HG03378 (cell line): ENCODE measurements around the gene TCF20.

Source experiments
- ATAC-seq: cut with Tn5 transposase; IDR thresholded peaks from one replicate; pipeline ENCODE4 v1.9.1; 2021; ENCODE audit warnings: mild to moderate bottlenecking, moderate library complexity; ENCODE audit not compliant: unreplicated experiment

Gene TCF20

DNA sequence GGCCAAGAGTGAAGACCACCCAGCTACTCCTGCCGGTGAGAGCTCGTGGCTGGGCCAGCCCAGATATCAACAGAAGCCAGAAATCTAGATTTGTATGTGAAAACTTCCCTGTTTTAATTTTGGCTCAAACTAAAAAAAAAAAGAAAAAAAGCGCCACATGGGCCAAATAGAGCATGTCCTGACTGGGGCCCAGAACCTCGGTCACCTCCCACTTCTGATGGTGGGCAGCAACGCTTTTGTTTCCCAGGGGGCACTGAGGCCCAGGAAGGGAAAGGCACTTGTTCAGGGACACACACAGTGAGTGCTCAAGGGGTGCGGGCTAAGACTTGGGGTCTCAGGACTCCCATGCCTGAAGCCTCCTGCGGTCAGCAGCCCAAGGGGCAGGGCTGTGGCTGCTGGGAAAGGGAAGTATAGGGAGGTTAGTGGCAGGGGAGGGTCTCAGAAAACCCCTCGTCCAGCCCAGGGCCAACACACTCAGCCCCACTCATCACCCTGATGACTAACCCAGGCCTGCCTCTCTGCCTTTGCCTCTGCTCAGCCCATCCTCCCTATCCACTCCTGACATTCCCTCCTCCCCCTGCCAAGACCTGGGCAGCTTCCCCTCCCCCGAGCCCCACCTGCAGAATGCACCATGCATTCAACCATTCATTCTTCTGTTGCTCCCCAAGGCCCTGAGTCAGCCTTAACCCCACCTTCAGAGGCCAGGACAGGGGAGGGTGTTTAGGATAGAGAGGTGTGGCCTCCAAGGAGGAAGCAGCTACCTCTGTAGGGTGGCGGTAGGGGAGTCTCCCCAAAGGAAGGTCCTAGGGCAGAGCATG lies 30.0 kb upstream of the TCF20 start:
- ATAC-seq, result no peak

- no peak for ATAC-seq
These were observed 29.3 kb upstream of the TCF20 start for GRCh38 chr22:42299586-42300258.

GRCh38 chr22:42298746-42299145 lies 28.3 kb upstream of the TCF20 start:
- ATAC-seq, result no peak

GRCh38 chr22:42297778-42298177 lies 27.3 kb upstream of the TCF20 start:
- no peak for ATAC-seq

GRCh38 chr22:42296883-42297282 lies 26.4 kb upstream of the TCF20 start:
- ATAC-seq, result no peak

GRCh38 chr22:42296381-42296853 lies 26.0 kb upstream of the TCF20 start:
- no peak for ATAC-seq

DNA sequence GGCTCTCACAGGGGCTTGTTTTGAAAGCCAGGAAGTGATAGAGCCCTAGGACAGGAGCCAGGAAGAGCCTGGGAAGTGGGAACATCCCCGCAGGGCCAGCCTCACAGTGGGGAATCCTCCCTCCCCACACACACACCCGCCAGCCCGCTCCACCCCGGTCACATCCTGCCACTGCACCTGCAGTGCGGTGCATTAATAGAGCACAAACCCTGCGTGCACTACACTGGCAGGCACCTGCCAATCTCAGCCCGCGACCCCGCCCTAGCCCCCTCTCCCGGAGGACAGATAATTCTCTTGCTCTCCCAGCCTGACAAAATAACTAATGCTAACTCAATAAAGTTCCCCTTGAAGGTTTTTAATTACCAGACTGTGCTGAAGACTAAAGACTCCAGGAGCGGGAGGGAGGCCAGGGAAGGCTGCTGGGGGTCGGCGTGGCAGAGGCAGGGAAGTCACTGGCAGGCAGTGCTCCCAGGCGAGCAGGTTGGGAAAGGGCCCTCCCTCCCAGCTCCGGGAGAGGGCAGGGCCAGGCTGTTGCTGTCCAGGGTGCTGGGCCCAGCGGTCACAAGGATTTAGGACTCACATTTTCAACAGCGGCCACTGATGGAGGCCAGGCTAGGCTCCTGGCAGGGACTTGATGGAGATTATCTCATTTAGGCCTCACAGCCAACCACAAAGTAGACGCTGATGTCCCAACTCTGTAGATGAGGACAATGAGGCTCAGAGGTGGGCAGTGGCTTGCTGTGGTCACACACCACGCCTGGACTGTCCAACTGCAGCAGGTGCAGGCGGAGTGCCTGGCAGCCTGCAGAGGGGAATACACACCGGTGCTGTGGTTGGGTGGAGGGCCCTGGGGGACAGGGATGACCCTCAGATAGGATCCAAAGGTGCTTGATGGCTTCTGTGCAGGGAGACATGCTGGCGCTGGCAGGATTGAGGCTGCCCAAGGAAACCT lies 23.9 kb upstream of the TCF20 start:
- no peak for ATAC-seq

DNA sequence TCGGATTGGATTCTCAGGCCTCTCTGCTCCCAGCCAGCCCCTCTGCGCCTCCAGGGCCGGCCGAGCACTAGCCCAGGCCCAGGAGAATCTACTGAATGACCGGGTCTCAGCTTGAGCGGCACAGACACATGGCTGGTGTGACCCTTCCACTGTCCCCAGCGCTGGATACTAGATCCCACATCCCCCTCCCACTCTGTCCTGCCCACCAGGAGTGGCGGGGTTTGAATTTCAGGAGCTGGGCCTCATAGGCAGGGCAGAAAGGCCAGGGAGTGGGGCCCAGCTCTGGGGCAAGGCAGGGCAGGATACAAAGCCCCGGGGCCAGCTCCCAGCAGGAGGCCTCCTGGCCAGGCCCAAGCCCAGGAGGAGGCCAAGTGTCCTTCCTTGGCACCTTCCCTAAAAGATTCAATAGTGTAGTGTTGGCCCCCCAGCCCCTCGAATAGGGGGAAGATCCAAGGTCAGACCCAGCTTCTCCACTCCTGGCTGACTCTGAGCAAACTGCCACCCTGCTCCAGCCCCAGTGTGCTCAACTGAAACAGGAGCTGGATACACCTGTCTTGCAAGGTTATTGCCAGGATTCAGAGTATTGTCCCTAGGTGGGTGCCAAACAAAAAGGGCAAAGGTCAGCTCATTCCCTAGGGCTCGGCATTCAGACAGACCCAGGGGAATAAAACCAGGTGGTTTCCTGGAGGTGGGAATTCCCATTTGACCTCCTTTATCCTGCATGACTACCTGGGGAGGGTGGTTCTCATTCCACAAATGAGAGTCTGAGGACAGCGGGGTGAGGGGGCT lies 22.5 kb upstream of the TCF20 start:
- no peak for ATAC-seq

- no peak for ATAC-seq
These were observed 20.8 kb upstream of the TCF20 start for GRCh38 chr22:42291287-42291686.

- no peak for ATAC-seq
These were observed 19.5 kb upstream of the TCF20 start for GRCh38 chr22:42289671-42290541.

DNA sequence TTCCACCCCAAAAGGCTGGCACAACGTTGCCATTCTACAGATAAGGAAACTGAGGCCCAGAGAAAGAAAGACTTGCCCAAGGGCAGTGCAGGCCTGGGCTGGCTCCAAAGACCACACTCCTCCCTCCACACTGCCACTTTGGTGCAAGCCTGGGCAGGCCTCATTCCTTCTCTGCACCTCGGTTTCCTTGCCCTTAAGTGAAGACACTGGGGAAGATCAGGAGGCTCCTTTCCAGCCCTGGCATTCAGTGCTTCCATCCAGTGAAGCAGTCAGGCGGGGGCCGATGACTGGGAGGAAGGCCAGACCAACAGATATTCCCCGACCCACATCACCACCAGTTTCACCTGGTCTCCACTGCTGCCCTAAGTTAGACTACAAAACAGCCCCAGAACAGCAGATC lies 18.3 kb upstream of the TCF20 start:
- ATAC-seq, result no peak

DNA sequence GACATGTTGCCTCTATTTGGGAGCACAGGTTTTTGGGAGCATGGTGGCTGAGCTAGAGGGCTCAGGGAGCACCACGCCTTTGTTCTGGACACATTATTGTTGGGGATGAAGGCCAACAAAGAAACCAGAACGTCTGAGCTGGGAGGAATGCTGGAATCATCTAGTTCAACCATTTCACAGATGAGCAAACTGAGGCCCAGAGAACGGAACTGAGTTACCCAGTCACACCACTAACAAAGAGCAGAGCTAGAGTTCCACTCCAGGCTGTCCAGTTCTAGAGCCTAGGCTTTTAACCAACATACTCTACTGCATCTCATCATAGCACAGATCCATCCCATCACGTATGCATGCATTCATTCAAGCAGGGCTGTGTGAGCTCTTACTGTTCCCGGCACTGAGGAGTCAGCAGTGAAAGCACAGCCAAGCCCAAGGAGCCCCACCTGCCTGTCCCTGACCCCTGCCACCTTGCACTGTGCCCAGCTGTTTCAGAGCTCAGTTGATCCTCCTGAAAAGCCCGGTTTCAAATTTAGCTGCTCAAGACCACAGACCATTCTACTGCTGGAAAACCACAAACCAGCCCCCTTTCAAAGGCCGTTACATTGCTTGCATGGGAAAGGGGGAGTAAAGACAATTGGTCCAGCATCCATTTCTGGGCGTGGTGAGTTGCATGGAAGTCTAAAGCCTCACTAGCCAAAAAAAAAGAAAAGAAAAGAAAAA lies 16.9 kb upstream of the TCF20 start:
- no peak for ATAC-seq

DNA sequence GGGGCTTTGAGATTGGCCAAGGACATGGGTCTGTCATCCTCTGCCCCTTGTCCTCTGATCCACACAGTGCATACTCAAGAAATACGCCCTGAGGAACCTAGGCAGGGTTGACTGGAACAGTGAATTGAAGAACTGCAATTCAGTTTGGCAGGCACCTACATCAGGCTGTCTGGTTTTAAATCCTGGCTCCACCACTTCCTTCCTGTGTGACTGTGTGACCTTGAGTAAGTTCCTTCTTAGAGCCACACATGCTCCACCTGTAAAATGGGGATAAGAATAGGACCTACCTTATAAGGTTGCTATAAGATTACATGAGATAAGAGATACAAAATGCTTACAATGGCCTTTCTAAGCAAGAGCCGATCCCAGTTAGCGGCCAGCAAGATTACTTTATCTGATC lies 15.8 kb upstream of the TCF20 start:
- no peak for ATAC-seq

GRCh38 chr22:42285604-42286003 lies 15.2 kb upstream of the TCF20 start:
- no peak for ATAC-seq

DNA sequence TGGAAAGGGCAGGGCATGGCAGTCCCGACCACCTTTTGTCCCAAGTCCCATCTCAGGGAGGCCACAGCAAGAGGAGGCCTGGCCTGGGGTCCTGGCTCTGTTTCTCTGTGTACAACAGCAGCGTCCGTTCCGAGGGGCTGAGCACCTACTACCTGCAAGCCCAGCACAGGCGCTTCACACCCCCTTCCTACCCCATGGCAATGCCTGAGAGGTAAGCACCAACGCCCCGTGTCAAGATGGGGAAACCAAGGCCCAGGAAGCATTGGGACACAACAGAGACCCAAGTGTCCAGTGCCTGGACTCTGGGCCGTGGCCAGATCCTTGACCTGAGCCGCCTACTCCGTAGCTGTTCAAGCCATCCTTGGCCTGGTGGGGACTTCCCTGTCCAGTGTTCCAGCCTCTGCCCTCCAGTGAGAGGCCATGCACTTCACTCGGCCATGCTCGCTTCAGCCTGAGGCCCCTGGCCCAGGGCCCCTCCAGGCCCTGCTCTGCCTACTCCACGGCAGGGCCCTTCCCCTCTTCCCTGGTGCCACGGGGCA lies 14.3 kb upstream of the TCF20 start:
- ATAC-seq, result no peak

- ATAC-seq, result no peak
These were observed 13.7 kb upstream of the TCF20 start for GRCh38 chr22:42284202-42284591.

- no peak for ATAC-seq
These were observed 13.1 kb upstream of the TCF20 start for GRCh38 chr22:42283278-42284201.

- ATAC-seq, result no peak
These were observed 12.5 kb upstream of the TCF20 start for GRCh38 chr22:42282943-42283277.
